Measurements from ENCODE around the gene SGIP1.

- TF ChIP-seq CTCF (conservative IDR thresholded peaks at IDR 0.05; ENCODE audit: low read depth, low read length) (no peak), EZH2phosphoT487 (IDR thresholded peaks at IDR 0.05; ENCODE audit: borderline replicate concordance, low read length) (no peak)
These were observed 31.9 kb upstream of the SGIP1 start for GRCh38 chr1:66502086-66502485.

All from PC-3 (cell line).